Measurements from ENCODE around the gene CREB3L1.

Gene CREB3L1

DNA sequence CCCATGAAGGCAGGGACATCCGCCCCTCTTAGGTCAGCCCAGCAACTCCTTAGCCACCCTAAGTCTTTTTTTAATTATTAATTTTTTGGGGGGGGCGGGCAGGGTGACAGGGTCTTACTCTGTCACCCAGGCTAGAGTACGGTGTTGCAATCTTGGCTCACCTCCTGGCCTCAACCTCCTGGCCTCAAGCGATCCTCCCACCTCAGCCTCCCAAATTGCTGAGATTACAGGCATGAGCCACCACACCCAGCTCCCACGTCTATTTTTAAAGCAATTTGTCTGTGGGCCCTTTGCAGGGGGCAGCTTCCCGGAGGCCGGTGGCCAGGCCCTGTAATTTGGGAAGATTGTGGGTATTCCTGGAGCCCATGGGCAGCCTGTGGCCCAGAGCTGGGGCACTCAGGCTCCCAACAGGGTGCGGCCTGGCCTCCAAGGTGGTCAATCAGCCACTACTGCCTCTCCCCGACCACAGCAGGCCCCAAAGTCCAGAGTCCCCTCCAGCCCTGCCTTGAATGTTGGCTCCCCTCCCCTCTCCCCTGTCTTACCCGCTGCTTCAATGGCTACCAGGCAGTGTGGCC, 27.2 kb downstream of the CREB3L1 start:
- TF ChIP-seq ZNF274 (IDR thresholded peaks at IDR 0.05; ENCODE audit: low read depth, low read length): no peak
- H3K4me3 ChIP-seq (ENCODE audit: low read length): no peak overlapping the region

GRCh38 chr11:46305295-46305694, 27.8 kb downstream of the CREB3L1 start:
- H3K4me3 ChIP-seq (ENCODE audit: low read length): no peak overlapping the region
- TF ChIP-seq ZNF274 (IDR thresholded peaks at IDR 0.05; ENCODE audit: low read depth, low read length): no peak

DNA sequence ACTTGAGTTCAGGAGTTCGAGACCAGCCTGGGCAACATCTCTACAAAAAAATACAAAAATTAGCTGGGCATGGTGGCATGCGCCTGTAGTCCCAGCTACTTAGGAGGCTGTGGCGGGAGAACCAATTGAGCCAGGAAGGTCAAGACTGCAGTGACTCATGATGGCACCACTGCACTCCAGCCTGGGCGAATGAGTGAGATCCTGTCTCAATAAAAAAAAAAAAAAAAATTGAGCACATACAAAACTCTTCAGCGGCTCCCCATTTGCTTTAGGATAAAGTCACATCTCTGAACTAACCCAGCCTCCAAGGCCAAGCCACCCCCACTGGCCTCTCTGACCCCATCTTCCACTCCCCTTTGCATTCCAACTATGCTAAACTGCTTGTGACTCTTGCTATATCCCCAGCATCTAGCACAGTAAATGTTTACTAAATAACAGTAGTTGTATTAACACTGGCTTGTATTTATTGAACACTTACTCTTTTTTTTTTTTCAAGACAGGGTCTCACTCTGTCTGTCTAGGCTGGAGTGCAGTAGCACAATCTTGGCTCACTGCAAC, 28.9 kb downstream of the CREB3L1 start:
- no peak for TF ChIP-seq ZNF274 (IDR thresholded peaks at IDR 0.05; ENCODE audit: low read depth, low read length)
- no peak overlapping the region for H3K4me3 ChIP-seq (ENCODE audit: low read length)

DNA sequence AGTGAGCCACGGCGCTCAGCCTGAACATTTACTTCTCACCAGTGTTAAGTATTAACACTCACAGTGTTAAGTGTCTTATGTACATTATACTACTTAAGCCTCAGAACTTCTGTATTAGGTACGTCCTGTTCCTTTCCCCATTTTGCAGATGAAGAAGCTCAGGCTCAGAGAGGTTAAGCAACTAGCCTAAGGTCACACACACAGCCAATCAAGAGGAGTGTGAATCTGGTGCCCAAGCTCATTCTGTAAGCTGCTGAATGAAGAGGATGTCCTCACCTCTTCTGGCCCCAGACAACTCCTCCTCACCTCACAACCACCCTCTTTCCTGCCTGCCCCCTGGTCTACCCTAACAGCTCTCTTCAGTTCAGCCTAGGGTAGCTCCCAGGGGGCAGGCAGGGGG, 29.9 kb downstream of the CREB3L1 start:
- H3K4me3 ChIP-seq (ENCODE audit: low read length): no peak overlapping the region
- TF ChIP-seq ZNF274 (IDR thresholded peaks at IDR 0.05; ENCODE audit: low read depth, low read length): no peak

GRCh38 chr11:46307785-46308341, 30.4 kb downstream of the CREB3L1 start:
- no peak for TF ChIP-seq ZNF274 (IDR thresholded peaks at IDR 0.05; ENCODE audit: low read depth, low read length)
- no peak overlapping the region for H3K4me3 ChIP-seq (ENCODE audit: low read length)

DNA sequence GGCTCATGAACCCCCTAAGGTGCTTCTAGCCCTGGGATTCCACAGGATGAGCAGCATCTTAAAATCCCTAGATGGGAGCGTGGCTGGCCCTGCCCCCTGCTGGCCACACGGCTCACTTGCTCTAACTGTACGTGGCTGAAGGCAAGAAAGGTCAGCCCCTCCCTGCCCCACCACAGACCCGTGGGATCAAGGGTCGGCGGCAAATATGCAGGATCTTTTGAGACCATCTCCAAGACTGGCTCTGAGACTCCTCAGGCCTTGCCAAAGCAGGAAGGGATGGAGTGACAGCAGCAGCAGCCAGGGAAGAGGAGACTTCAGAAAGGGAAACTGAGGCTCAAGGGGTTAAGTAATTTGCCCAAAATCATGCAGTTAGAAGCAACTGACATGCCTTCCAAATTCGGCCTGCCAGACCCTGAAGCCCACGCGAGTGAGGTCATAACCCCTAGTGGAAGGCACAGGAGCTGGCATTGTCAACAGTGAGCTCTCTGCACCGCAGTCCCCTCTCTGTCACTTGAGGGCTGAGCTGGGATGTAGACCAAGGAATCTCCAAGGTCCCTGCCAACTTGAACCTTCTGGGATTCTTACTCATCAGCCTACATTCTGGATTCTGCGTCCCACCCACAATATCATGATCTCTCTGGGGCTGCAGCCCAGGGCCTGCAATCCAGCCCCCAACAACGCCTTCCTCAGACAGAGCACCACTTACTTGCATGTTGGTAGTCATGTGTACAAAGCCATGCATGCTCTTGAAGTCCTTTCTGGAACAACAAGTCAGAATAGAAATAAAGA, 31.4 kb downstream of the CREB3L1 start:
- H3K4me3 ChIP-seq (ENCODE audit: low read length): no peak overlapping the region
- TF ChIP-seq ZNF274 (IDR thresholded peaks at IDR 0.05; ENCODE audit: low read depth, low read length): no peak

- H3K4me3 ChIP-seq (ENCODE audit: low read length): no peak overlapping the region
- no peak for TF ChIP-seq ZNF274 (IDR thresholded peaks at IDR 0.05; ENCODE audit: low read depth, low read length)
These were observed 32.4 kb downstream of the CREB3L1 start for GRCh38 chr11:46309814-46310259.

DNA sequence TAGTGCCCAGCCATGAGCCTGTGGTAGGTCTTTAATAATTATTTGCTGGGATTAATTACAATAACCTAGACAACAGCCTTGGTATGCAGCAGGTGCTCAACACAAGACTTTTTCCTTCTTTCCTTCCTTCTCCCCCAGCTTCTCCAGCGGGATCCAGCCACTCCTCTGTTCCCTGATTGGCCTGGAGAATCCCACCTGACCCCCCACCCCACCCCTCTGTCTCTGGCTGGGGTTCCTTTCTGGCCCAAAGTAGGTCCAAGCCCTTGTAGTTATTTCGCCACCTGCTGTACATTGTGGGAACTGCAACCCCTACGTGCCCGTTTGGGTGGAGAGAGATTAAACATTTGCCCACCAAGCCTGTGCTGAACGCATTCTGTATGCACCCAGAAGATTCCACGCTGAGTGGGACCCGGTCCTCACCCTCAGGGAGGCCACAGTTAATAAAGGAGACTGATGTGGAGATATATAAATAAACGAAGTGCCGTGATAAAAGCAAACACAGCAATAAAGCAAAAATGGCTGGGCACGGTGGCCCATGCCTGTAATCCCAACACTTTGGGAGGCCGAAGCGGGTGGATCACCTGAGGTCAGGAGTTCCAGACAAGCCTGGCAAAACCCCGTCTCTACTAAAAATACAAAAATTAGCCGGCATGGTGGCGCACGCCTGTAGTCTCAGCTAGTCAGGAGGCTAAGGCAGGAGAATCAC, 37.7 kb downstream of the CREB3L1 start:
- no peak for TF ChIP-seq ZNF274 (IDR thresholded peaks at IDR 0.05; ENCODE audit: low read depth, low read length)
- no peak overlapping the region for H3K4me3 ChIP-seq (ENCODE audit: low read length)

DNA sequence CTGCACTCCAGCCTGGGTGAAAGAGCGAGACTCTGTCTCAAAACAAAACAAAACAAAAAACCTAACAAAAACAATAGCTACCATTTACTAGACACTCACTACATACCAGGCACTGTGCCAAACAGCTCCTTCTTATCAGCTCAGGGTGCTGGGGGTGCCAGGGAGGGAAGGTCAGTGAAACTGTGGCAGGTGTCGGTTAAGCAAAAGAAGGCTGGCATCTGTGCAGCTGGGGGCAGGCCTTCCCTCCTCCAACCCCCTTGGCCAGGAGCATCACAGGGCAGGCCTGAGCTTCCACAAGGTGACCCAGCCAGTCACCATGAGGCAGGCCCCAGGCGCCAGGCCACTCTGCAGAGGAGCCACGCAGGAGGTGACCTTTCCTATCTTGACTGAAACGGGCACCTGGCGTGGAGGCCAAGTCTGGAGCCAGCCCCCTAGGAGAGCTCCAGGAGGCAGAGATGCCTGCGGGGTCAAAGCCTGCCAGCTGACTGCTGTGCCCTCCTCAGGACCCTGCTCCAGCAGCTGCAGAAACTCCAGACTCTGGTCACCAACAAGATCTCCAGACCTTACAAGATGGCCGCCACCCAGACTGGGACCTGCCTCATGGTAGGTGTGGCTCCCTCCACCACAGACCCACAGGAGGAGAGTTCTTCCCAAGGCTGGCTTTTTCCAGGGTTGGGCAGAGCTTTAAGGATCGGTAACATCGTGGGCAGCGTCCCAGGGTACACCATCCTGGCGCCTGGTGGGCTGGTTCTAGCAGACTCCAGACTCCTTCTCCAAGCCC, 38.5 kb downstream of the CREB3L1 start:
- TF ChIP-seq ZNF274 (IDR thresholded peaks at IDR 0.05; ENCODE audit: low read depth, low read length): no peak
- no peak overlapping the region for H3K4me3 ChIP-seq (ENCODE audit: low read length)

GRCh38 chr11:46319074-46319453, 41.6 kb downstream of the CREB3L1 start:
- TF ChIP-seq ZNF274 (IDR thresholded peaks at IDR 0.05; ENCODE audit: low read depth, low read length): no peak
- H3K4me3 ChIP-seq (ENCODE audit: low read length): no peak overlapping the region

GRCh38 chr11:46321757-46322156, 44.3 kb downstream of the CREB3L1 start:
- TF ChIP-seq ZNF274 (IDR thresholded peaks at IDR 0.05; ENCODE audit: low read depth, low read length): no peak
- no peak overlapping the region for H3K4me3 ChIP-seq (ENCODE audit: low read length)

DNA sequence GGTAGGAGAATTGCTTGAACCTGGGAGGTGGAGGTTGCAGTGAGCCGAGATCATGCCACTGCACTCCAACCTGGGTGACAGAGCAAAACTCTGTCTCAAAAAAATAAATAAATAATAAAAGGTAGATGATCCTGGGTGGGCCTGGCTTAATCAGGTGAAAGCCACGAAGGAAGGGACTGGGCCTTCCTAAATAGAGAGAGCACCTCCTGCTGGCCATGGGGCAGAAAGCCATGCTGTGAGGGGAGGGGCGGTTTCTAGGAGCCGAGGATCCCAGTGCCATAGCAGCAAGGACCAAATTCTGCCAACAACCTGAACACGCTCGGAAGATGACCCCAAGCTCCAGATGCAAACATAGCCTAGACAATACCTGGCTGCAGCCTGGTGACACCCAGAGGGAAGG, 45.3 kb downstream of the CREB3L1 start:
- no peak for TF ChIP-seq ZNF274 (IDR thresholded peaks at IDR 0.05; ENCODE audit: low read depth, low read length)
- H3K4me3 ChIP-seq (ENCODE audit: low read length): no peak overlapping the region

DNA sequence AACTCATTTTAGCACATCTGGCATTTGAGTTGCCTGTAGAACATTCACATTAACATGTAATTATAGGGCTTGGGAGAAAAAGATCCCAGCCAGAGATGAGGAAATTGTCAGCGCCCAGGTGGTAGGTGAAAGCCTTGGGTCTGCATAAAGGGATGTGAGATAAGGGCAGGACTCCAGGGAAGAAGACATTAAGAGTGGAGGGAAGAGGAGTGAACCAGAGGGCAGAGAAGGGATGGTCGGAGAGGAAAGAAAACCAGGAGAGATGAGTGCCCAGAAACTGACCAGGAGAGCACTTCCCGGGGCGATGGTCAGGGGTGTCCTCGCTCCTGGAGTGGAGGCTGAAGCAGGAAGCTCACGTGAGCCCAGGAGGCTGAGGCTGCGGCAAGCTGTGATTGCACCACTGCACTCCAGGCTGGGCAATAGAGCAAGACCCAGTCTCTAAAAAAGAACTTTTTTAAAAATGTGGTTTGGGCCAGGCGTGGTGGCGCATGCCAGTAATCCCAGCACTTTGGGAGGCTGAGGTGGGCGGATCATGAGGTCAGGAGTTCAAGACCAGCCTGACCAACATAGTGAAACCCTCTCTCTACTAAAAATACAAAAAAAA, 49.5 kb downstream of the CREB3L1 start:
- TF ChIP-seq ZNF274 (IDR thresholded peaks at IDR 0.05; ENCODE audit: low read depth, low read length): no peak
- no peak overlapping the region for H3K4me3 ChIP-seq (ENCODE audit: low read length)
